Mesothelial cell of epicardium (in vitro differentiated cells): ENCODE results near the gene TRAF2. TPM values are rescaled to one million over a fixed set of nuclear protein-coding genes. Genes with fewer than 3 reads are reported as not detected.

Experiments used
- DNase-seq, 2 experiments: peaks; one replicate each; pipeline ENCODE4 v3.0.0; 2021; ENCODE audit warnings: low spot score in 2 of 2; ENCODE audit not compliant: unreplicated experiment in 2 of 2
- H3K27ac Mint-ChIP-seq: 2 replicates; pipeline ENCODE4 v1.8.0; 2021; ENCODE audit warnings: mixed read lengths
- H3K27me3 Mint-ChIP-seq: 2 replicates; pipeline ENCODE4 v1.8.0; 2021; ENCODE audit warnings: low read depth, mixed read lengths
- H3K36me3 Mint-ChIP-seq: 2 replicates; pipeline ENCODE4 v1.8.0; 2021; ENCODE audit warnings: mixed read lengths
- H3K4me1 Mint-ChIP-seq: 2 replicates; pipeline ENCODE4 v1.8.0; 2021; ENCODE audit warnings: mixed read lengths
- H3K4me3 Mint-ChIP-seq: 2 replicates; pipeline ENCODE4 v1.8.0; 2021; ENCODE audit warnings: mild to moderate bottlenecking, moderate library complexity, mixed read lengths
- H3K9me3 Mint-ChIP-seq: 2 replicates; pipeline ENCODE4 v1.8.0; 2021; ENCODE audit warnings: mixed read lengths
- CTCF ChIP-seq: fragments of 200-600 bp; sonication (generic); IDR thresholded peaks from one replicate; pipeline ENCODE4 v1.5.0; 2021; ENCODE audit warnings: antibody characterized with exemption; ENCODE audit not compliant: unreplicated experiment
- total RNA-seq: library from RNA; stranded (reverse); gene quantifications from 3 replicates; pipeline ENCODE4 v1.2.1, GENCODE V29; 2021

TRAF2 gene
- total RNA-seq, 1 donor from 2014 or later, result 17.4 TPM

GRCh38 chr9:136886610-136887597 lies 588 bp downstream of the TRAF2 start:
- peak in 1 of 2 experiments; percentile 57 for DNase-seq
- Mint-ChIP-seq H3K4me1 (peaks cover 8% of the 10 kb centered on the region), H3K9me3 (no peaks in the 10 kb centered on the region), H3K36me3 (no peaks in the 10 kb centered on the region), H3K27ac (peak overlapping the region; percentile 76), H3K27me3 (no peaks in the 10 kb centered on the region), H3K4me3 (peak overlapping the region; percentile 74)
- no peak for TF ChIP-seq CTCF

DNA sequence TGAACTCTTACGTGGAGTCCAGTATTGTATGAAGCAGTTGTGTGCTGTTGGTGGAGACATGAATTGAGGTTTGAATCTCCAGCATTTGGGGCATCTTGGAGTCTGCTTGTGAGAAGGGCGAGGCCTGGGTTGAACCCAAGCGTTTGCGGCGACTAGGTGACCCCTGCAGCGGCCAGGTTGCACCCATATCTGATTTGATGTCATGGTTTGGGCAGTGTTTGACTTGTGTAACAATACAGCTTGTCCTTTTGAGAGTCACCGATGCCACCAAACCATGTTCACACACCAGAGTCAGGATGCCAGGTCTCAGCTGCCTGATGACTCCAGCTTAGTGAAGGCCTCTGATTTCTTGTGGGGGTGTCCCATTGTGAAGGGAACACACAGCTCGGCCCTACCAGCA lies 2.1 kb downstream of the TRAF2 start:
- Mint-ChIP-seq H3K9me3 (no peaks in the 10 kb centered on the region), H3K27me3 (no peaks in the 10 kb centered on the region), H3K36me3 (no peaks in the 10 kb centered on the region), H3K4me3 (no peak overlapping the region), H3K4me1 (peaks cover 8% of the 10 kb centered on the region), H3K27ac (no peak overlapping the region)
- no peak for TF ChIP-seq CTCF
- DNase-seq, result no peak

GRCh38 chr9:136889858-136890257 lies 3.5 kb downstream of the TRAF2 start:
- H3K36me3 Mint-ChIP-seq, result peaks cover 2% of the 10 kb centered on the region
- DNase-seq, result no peak
- H3K27me3 Mint-ChIP-seq, result no peaks in the 10 kb centered on the region
- peaks cover 8% of the 10 kb centered on the region for H3K4me1 Mint-ChIP-seq
- no peak overlapping the region for H3K4me3 Mint-ChIP-seq
- no peak for TF ChIP-seq CTCF
- no peak overlapping the region for H3K27ac Mint-ChIP-seq
- H3K9me3 Mint-ChIP-seq, result no peaks in the 10 kb centered on the region

GRCh38 chr9:136890661-136891060 lies 4.3 kb downstream of the TRAF2 start:
- no peak for DNase-seq
- Mint-ChIP-seq H3K27ac (no peak overlapping the region), H3K9me3 (no peaks in the 10 kb centered on the region), H3K4me3 (no peak overlapping the region), H3K4me1 (peaks cover 8% of the 10 kb centered on the region), H3K27me3 (no peaks in the 10 kb centered on the region), H3K36me3 (peaks cover 2% of the 10 kb centered on the region)
- TF ChIP-seq CTCF, result no peak

GRCh38 chr9:136896027-136896426 lies 9.7 kb downstream of the TRAF2 start:
- H3K9me3 Mint-ChIP-seq, result no peaks in the 10 kb centered on the region
- H3K27me3 Mint-ChIP-seq, result no peaks in the 10 kb centered on the region
- peaks cover 11% of the 10 kb centered on the region for H3K36me3 Mint-ChIP-seq
- no peak overlapping the region for H3K27ac Mint-ChIP-seq
- no peak for TF ChIP-seq CTCF
- DNase-seq, result no peak
- H3K4me1 Mint-ChIP-seq, result no peaks in the 10 kb centered on the region
- H3K4me3 Mint-ChIP-seq, result no peak overlapping the region
